Right cardiac atrium (tissue), 5 donors: ENCODE measurements around the gene PITPNC1. TPM values are rescaled to one million over a fixed set of nuclear protein-coding genes. Genes with fewer than 3 reads are reported as not detected.
A peak's percentile ranks its signal among the peaks of the same experiment; 100 is the strongest.

Experiments
- ATAC-seq, 2 donors: fragments of 200-7000 bp; cut with Tn5 transposase; one replicate each; pipeline versions ENCODE4 v1.8.0 to v1.9.1; 2020; ENCODE audit warnings: moderate library complexity in 2 of 2, mild to moderate bottlenecking in 1 of 2
- DNase-seq, 3 donors: peaks; one replicate each; pipeline ENCODE4 v3.0.0-alpha.2; 2020
- H3K27ac ChIP-seq: one replicate; pipeline ENCODE4 v1.5.1; 2013; ENCODE audit warnings: mild to moderate bottlenecking, low read length, control low read depth, moderate library complexity
- H3K27me3 ChIP-seq: one replicate; pipeline ENCODE4 v1.6.1; 2013; ENCODE audit not compliant: control insufficient read depth, insufficient read depth
- H3K4me1 ChIP-seq: one replicate; pipeline ENCODE4 v1.6.1; 2013; ENCODE audit warnings: low read length; ENCODE audit not compliant: control insufficient read depth, insufficient read depth
- H3K4me3 ChIP-seq: one replicate; pipeline ENCODE4 v1.5.1; 2013; ENCODE audit warnings: low read length, control low read depth
- H3K9me3 ChIP-seq: one replicate; pipeline ENCODE4 v1.6.1; 2013; ENCODE audit warnings: low read length; ENCODE audit not compliant: control insufficient read depth
- WGBS: extraction: QIAGEN DNeasy Blood & Tissue Kit; methylation state at CpG from one replicate; pipeline ENCODE4 v1.1.7; 2013; 5-methylcytosine and 5-hydroxymethylcytosine counted together
- intact Hi-C, 4 donors: fragments of 100-400 bp; cut with DNase I; formaldehyde crosslinking; loops; one replicate each; pipeline versions ENCODE4 v1.11.0 to v1.14.0; 2022 to 2023
- polyA plus RNA-seq: library from polyadenylated mRNA; stranded (reverse); fragments of 200-250 nt; gene quantifications from one replicate; pipeline ENCODE4 v1.2.3, GENCODE V29; 2013
- total RNA-seq, 4 donors: library from RNA; stranded (reverse); fragmentation: NEBNext Ultra II Directional; extraction: Animal tissue kit (Norgen Biotek cat#: 25700); gene quantifications; one replicate each; pipeline ENCODE4 v1.2.1, GENCODE V29; 2021
- donor health status: healthy with polysubstance abuse.
- donor health status: DM: no; HTN: yes; CAD: no.
- donor health status: DM: no; HTN: no; CAD: no.
- donor health status: DM: no; HTN: yes; CAD: no; lungs with severe emphysema.
- donor health status: DM: yes; HTN: yes; CAD: no.

PITPNC1 gene
- total and polyA plus RNA-seq, 5 donors, result 8.6 to 29.7 (median 24.1) TPM

DNA sequence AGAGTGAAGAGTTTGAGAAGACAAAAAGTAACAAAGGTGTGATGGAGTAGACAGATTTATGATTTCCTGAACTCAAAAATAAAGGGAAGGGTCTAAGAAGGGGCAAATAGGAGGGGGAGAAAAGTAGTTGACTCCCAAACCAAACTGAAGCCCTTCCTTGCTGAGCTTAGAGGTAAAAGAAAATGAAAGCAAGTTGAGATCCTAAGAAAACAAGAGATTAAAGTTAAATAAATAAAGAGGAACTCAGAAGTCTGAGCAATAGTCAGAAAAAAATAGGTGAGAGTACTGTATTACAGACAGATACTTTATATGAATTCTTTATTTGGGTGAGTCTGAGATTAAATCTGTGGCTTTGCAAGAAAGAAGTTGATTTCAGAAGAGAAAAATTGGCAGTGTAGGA lies 7.4 kb upstream of the PITPNC1 start:
- no peak overlapping the region for H3K4me3 ChIP-seq
- no peaks in the 10 kb centered on the region for H3K9me3 ChIP-seq
- no peaks in the 10 kb centered on the region for H3K27me3 ChIP-seq
- no peak overlapping the region for H3K27ac ChIP-seq
- ATAC-seq, result no peak
- intact Hi-C loops, result loop anchor here in 3 of 4 donors (10.0 kb wide), 3 partner anchors 235 to 345 kb away; partner anchors contain the start of gene NOL11 (in 1 of the 3)
- no peaks in the 10 kb centered on the region for H3K4me1 ChIP-seq
- DNase-seq, result no peak

DNA sequence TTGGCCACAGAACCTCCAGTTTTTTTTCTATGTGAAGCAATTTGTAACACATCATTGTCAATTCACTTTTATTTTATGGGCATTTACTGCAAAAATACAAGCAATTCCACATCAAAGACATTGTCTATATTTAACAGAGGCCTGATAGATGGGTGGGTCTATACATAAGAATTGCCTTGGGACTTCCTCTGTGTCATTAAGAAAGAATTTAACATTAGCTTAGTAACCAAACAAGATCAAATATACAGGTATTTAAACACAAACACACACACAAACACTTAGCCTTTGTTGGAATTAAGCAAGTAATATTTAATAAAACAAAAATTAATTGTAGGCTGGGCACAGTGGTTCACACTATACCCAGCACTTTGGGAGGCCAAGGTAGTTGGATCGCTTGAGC lies 4.3 kb upstream of the PITPNC1 start:
- Histone ChIP-seq H3K27me3 (no peaks in the 10 kb centered on the region), H3K9me3 (no peaks in the 10 kb centered on the region), H3K4me1 (no peaks in the 10 kb centered on the region), H3K27ac (no peak overlapping the region), H3K4me3 (no peak overlapping the region)
- intact Hi-C loops, result loop anchor here in 3 of 4 donors (10.0 kb wide), 2 partner anchors 232 to 262 kb away; no protein-coding TSS in a partner anchor
- WGBS, result 95% methylated on average over 1 of the region's 1 CpG
- no peak for ATAC-seq
- DNase-seq, result no peak

- no peaks in the 10 kb centered on the region for H3K27me3 ChIP-seq
- DNase-seq (peak; percentile 91 to 96 (median 95)), ATAC-seq (peak; percentile 61 to 64)
- WGBS, result 12% methylated on average over 12 of the region's 12 CpGs
- H3K27ac ChIP-seq, result no peak overlapping the region
- intact Hi-C loops, result loop anchor here (2.0 to 10.0 kb wide), 6 partner anchors 103 to 314 kb away; no protein-coding TSS in a partner anchor
- H3K9me3 ChIP-seq, result no peaks in the 10 kb centered on the region
- no peak overlapping the region for H3K4me3 ChIP-seq
- peaks cover 2% of the 10 kb centered on the region for H3K4me1 ChIP-seq
Measured at GRCh38 chr17:67374329-67375053, 2.6 kb upstream of the PITPNC1 start.

- intact Hi-C loops, result loop anchor here (2.0 to 10.0 kb wide), 6 partner anchors 102 to 314 kb away; no protein-coding TSS in a partner anchor
- H3K4me3 ChIP-seq, result no peak overlapping the region
- H3K27me3 ChIP-seq, result no peaks in the 10 kb centered on the region
- H3K9me3 ChIP-seq, result no peaks in the 10 kb centered on the region
- no peak for DNase-seq
- 74% methylated on average over 5 of the region's 5 CpGs for WGBS
- no peak for ATAC-seq
- H3K27ac ChIP-seq, result no peak overlapping the region
- peaks cover 2% of the 10 kb centered on the region for H3K4me1 ChIP-seq
Measured at GRCh38 chr17:67375054-67375427, 2.0 kb upstream of the PITPNC1 start.

GRCh38 chr17:67375716-67376115 lies 1.4 kb upstream of the PITPNC1 start:
- H3K27me3 ChIP-seq, result no peaks in the 10 kb centered on the region
- ATAC-seq (no peak), DNase-seq (no peak)
- peaks cover 2% of the 10 kb centered on the region for H3K4me1 ChIP-seq
- H3K4me3 ChIP-seq, result no peak overlapping the region
- H3K9me3 ChIP-seq, result no peaks in the 10 kb centered on the region
- intact Hi-C loops, result loop anchor here (2.0 to 10.0 kb wide), 6 partner anchors 102 to 313 kb away; no protein-coding TSS in a partner anchor
- 52% methylated on average over 6 of the region's 6 CpGs for WGBS
- no peak overlapping the region for H3K27ac ChIP-seq

- 22% methylated on average over 6 of the region's 6 CpGs for WGBS
- H3K27ac ChIP-seq, result peak overlapping the region; percentile 80
- no peak for ATAC-seq
Measured at GRCh38 chr17:67376415-67376736, 705 bp upstream of the PITPNC1 start.

GRCh38 chr17:67377488-67378453 lies 690 bp downstream of the PITPNC1 start:
- Histone ChIP-seq H3K4me3 (peak overlapping the region; percentile 90), H3K27ac (peak overlapping the region; percentile 80), H3K9me3 (no peaks in the 10 kb centered on the region), H3K27me3 (no peaks in the 10 kb centered on the region), H3K4me1 (peaks cover 2% of the 10 kb centered on the region)
- ATAC-seq, result peak; percentile 19 to 37
- peak; percentile 55 to 83 (median 81) for DNase-seq
- intact Hi-C loops, result loop anchor here (2.0 to 10.0 kb wide), 7 partner anchors 97 to 311 kb away; no protein-coding TSS in a partner anchor
- WGBS, result under 1% methylated on average over 100 of the region's 100 CpGs

More at GRCh38 chr17:67376415-67376736, 705 bp upstream of the PITPNC1 start:
- no peaks in the 10 kb centered on the region for H3K27me3 ChIP-seq
- H3K4me1 ChIP-seq, result peaks cover 2% of the 10 kb centered on the region
- H3K4me3 ChIP-seq, result peak overlapping the region; percentile 90
- no peaks in the 10 kb centered on the region for H3K9me3 ChIP-seq
- intact Hi-C loops, result loop anchor here (5.0 to 10.0 kb wide), 5 partner anchors 101 to 258 kb away; no protein-coding TSS in a partner anchor
- DNase-seq, result no peak

- no peaks in the 10 kb centered on the region for H3K27me3 ChIP-seq
- WGBS, result under 1% methylated on average over 72 of the region's 72 CpGs
- peak overlapping the region; percentile 80 for H3K27ac ChIP-seq
- H3K4me3 ChIP-seq, result peak overlapping the region; percentile 90
- no peaks in the 10 kb centered on the region for H3K9me3 ChIP-seq
- intact Hi-C loops, result loop anchor here (2.0 to 10.0 kb wide), 7 partner anchors 96 to 310 kb away; no protein-coding TSS in a partner anchor
- H3K4me1 ChIP-seq, result peaks cover 2% of the 10 kb centered on the region
- DNase-seq (peak; percentile 84 to 92 (median 92)), ATAC-seq (peak; percentile 42 to 59)
Measured at GRCh38 chr17:67378454-67379250, 1.6 kb downstream of the PITPNC1 start.

GRCh38 chr17:67379251-67379630 lies 2.2 kb downstream of the PITPNC1 start:
- 62% methylated on average over 8 of the region's 8 CpGs for whole genome bisulfite sequencing
- Histone ChIP-seq H3K4me1 (peaks cover 2% of the 10 kb centered on the region), H3K27me3 (no peaks in the 10 kb centered on the region), H3K4me3 (peak overlapping the region; percentile 90), H3K9me3 (no peaks in the 10 kb centered on the region), H3K27ac (peak overlapping the region; percentile 71)
- ATAC-seq (no peak), DNase-seq (no peak)
- intact Hi-C loops, result loop anchor here (2.0 to 10.0 kb wide), 7 partner anchors 96 to 310 kb away; no protein-coding TSS in a partner anchor

DNA sequence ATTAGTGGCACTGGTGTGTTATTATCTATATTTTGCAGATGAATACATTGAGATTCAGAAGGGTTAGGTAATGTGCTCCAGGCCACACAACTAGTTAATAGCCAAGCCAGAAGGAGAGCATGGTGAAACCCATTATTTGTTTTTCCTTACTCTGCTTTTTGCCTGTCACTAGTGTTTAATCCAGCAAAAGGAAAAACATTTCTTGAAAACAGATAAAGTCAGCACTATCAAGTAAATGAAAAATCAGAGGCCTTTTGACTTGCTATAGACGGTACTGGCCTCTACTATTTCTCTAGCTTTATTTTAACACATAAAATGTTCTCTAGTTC lies 4.8 kb downstream of the PITPNC1 start:
- ATAC-seq, result no peak

More for the DNA sequence above, 4.8 kb downstream of the PITPNC1 start:
- no peak for DNase-seq
- 46% methylated on average over 1 of the region's 1 CpG for whole genome bisulfite sequencing
- no peak overlapping the region for H3K27ac ChIP-seq
- H3K9me3 ChIP-seq, result no peaks in the 10 kb centered on the region
- intact Hi-C loops, result loop anchor here in 2 of 4 donors (2.0 to 5.0 kb wide), 2 partner anchors 303 to 305 kb away; no protein-coding TSS in a partner anchor
- peaks cover 2% of the 10 kb centered on the region for H3K4me1 ChIP-seq
- no peak overlapping the region for H3K4me3 ChIP-seq
- no peaks in the 10 kb centered on the region for H3K27me3 ChIP-seq
